ENCODE measurements around the gene DLG2. TPM values are rescaled to one million over a fixed set of nuclear protein-coding genes. Genes with fewer than 3 reads are reported as not detected.

The DLG2 gene
- total and polyA plus RNA-seq, 2 of the 8 experiments (the other 6 are each of a cell fraction or from before 2014, with no cell fraction given): 1.7 to 14.3 TPM

DNA sequence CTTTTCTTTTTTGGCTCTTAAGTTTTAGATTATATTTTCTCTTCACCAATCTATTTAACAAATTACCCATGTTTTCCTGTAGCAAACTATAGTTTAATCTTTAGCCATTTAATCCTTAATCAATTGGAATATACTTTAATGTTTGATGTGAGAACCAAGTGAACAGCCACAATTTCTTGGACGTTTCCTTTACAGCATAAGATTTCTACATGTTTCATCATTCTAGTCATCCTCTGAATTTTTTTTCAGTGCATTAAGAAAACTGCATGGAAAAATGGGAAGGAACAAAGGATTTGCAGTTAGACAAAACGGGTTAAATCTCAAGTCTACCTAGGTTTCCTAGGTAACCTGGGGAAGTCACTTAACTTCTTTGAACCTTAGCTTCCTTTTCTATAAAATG lies 1833.8 kb downstream of the DLG2 start:
- H2BK12ac ChIP-seq (ENCODE audit: low read depth, low read length): no peak overlapping the region
- 90% methylated on average over 2 of the region's 2 CpGs; no CpG with 5 or more reads in 1 of the 2 experiments for WGBS, 2 experiments (ENCODE audit: extremely low coverage in 1 of 2, insufficient coverage in 1 of 2, insufficient read length in 1 of 2, insufficient replicate concordance in 2 of 2, low coverage in 1 of 2, low lambda C conversion rate in 2 of 2, missing lambda C conversion rate in 1 of 2)
- H3K14ac ChIP-seq (ENCODE audit: insufficient read length): no peak overlapping the region
- H3K4me2 ChIP-seq (ENCODE audit: insufficient read depth in 1 of 2, low read depth in 2 of 2, low read length in 2 of 2): no peak overlapping the region
- no peaks in the 10 kb centered on the region for H3K4me1 ChIP-seq (replicated peaks in 1 of 4; ENCODE audit: control insufficient read depth in 3 of 4, insufficient read depth in 4 of 4, low read length in 3 of 4)
- no peaks in the 10 kb centered on the region for H3K27me3 ChIP-seq (replicated peaks in 1 of 4; ENCODE audit: control insufficient read depth in 3 of 4, extremely low read depth in 1 of 4, insufficient read depth in 3 of 4, low read length in 3 of 4)
- H3K79me1 ChIP-seq (ENCODE audit: low read depth, low read length): no peaks in the 10 kb centered on the region
- ChIA-PET POLR2A (ENCODE audit: partially characterized antibody) (no interaction called here), CTCF (ENCODE audit: partially characterized antibody) (no interaction called here)
- H4K8ac ChIP-seq (ENCODE audit: extremely low read depth, insufficient read depth, low read length): no peak overlapping the region
- H2BK15ac ChIP-seq (ENCODE audit: low read length): no peak overlapping the region
- H2BK5ac ChIP-seq (ENCODE audit: low read depth, low read length): no peak overlapping the region
- no peak overlapping the region for H2BK120ac ChIP-seq (replicated peaks; ENCODE audit: low read depth, low read length)
- no peak overlapping the region for H3K23ac ChIP-seq (ENCODE audit: insufficient read length)
- no peaks in the 10 kb centered on the region for H3K36me3 ChIP-seq (ENCODE audit: control insufficient read depth in 2 of 4, insufficient read depth in 4 of 4, low read length in 3 of 4)
- H2AK5ac ChIP-seq (ENCODE audit: low read depth, low read length): no peak overlapping the region
- no peak for TF ChIP-seq HDAC6 (IDR thresholded peaks at IDR 0.05; ENCODE audit: low read depth, low read length)
- no peaks in the 10 kb centered on the region for H3K9me3 ChIP-seq (ENCODE audit: insufficient read depth in 2 of 2, low read depth in 1 of 2, low read length in 1 of 2)
- H4K91ac ChIP-seq (replicated peaks; ENCODE audit: insufficient read length, low read length): no peak overlapping the region
- H2AFZ ChIP-seq (ENCODE audit: low read length): no peak overlapping the region
- FAIRE-seq (no peak), DNase-seq (ENCODE audit: low read depth in 1 of 2, low spot score in 2 of 2) (no peak)
- H3K4me3 ChIP-seq (ENCODE audit: extremely low read depth in 1 of 4, insufficient read depth in 2 of 4, low read depth in 3 of 4, low read length in 4 of 4): no peak overlapping the region
- no peak overlapping the region for H2BK20ac ChIP-seq (ENCODE audit: low read length)
- H3K79me2 ChIP-seq (ENCODE audit: control insufficient read depth in 1 of 2, insufficient read depth in 2 of 2, low read length in 2 of 2): no peaks in the 10 kb centered on the region
- H3K23me2 ChIP-seq (ENCODE audit: low read depth, low read length): no peaks in the 10 kb centered on the region
- H3K56ac ChIP-seq (replicated peaks; ENCODE audit: insufficient read length, low read depth, low read length): no peak overlapping the region
- no peaks in the 10 kb centered on the region for H4K20me1 ChIP-seq (replicated peaks in 1 of 2; ENCODE audit: control insufficient read depth in 1 of 2, insufficient read depth in 2 of 2, low read length in 2 of 2)
- no peak overlapping the region for H4K5ac ChIP-seq (ENCODE audit: insufficient read length, low read depth, low read length)
- H3K18ac ChIP-seq (ENCODE audit: extremely low read depth, low read length): no peak overlapping the region
- H3K9ac ChIP-seq (replicated peaks in 1 of 4; ENCODE audit: extremely low read depth in 1 of 4, low read depth in 3 of 4, low read length in 3 of 4): no peak overlapping the region
- H3K4ac ChIP-seq (replicated peaks; ENCODE audit: insufficient read length, low read depth, low read length): no peak overlapping the region
- H3K27ac ChIP-seq (ENCODE audit: low read depth, low read length): no peak overlapping the region
